Fibroblast of skin of abdomen (primary cell): ENCODE data around the gene NLRP12.
"Not testable (repeated sequence)": the region's sequence is repeated elsewhere in the genome, so short reads cannot be mapped to it uniquely, and the experiment has no call there.

Source experiments
- DNase-seq: peaks from one replicate; pipeline ENCODE4 v3.0.0-alpha.2; 2013

NLRP12 gene

DNA sequence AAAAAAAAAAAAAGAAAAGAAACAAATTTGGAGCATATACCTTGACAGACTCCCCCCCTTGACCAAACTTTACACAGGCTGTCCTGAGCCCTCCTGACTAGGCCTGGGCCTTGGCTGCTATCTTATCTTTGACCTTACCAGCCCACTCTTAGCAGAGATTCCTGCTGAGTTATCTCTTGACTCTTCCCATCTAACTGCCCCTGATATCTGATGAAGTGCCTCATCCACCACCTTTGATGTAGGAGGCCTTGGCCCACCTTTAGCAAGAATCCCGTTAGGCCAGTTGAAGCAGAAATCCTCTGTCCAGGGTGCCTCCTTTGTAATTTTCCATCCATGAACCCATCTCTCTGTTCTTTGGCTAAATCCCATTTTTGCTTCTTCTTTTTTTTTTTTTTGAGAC is 43.6 kb downstream of the NLRP12 start:
- no peak for DNase-seq

DNA sequence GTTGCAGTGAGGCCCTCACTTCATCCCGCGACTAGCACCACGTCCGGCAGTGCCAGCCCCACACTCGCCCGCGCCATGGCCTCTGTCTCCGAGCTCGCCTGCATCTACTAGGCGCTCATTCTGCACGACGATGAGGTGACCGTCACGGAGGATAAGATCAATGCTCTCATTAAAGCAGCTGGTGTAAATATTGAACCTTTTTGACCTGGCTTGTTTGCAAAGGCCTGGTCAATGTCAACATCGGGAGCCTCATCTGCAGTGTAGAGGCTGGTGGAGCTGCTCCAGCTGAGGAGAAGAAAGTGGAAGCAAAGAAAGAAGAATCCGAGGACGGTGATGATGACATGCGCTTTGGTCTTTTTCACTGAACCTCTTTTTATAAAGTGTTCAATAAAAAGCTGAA is 48.6 kb downstream of the NLRP12 start:
- no peak for DNase-seq

DNA sequence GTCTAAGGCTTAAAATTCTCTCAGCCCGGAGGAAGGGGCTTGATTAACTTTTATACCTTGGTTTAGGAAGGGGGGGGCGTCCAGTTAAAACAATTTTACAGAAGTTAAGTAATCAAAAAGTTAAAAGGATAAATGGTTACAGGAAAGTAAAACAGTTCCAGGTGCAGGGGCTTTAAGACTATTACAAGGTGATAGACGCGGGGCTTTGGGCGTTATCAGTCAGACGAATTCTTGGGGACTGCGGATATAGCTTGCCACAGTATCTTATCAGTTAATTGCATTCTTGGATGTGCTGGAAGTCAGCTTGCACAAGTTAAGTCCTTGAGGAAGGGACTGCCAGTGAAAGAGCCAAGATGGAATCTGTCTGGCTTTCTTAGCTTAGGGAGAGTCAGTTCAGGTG is 49.6 kb downstream of the NLRP12 start:
- DNase-seq = not testable (repeated sequence)

- DNase-seq = no peak
These were observed 50.1 kb downstream of the NLRP12 start for GRCh38 chr19:53773999-53774398.

DNA sequence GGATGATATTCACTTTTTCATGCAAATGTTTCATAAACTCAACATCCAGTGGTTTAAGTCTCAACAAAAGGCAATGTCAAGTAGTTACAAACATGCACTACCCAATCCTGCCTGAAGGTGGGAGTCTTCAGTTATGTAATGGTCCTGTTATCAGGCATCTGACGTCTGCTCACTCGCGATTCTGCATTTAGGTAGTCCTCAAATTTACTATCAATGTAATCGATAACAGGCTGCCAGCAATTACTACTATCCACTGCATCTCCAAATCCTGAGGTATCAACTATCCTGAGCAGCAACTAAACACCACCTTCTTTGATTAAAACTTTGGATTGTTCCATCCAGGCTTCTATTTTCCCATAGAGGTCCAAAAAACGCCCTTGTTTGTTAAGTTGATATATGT is 51.2 kb downstream of the NLRP12 start:
- DNase-seq = peak; percentile 23

DNA sequence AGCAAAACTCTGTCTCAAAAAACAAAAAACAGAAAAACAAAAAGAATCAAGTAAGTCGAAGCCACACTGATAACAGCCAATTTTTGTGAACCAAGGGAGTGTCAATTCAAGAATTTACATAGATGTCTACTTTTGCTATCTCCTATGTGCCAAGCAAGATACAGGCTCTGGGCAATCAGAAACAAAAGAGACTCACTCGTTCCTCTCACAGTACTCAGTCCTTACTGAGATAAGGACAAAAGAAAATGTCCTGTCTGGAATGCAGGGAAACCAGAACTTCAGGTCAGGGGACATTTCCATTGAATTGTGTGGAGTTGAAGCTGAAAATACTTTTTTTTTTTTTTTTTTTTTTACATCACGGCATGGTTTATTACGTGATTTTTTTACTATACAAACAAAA is 53.0 kb downstream of the NLRP12 start:
- DNase-seq = no peak

GRCh38 chr19:53769696-53770309 is 54.3 kb downstream of the NLRP12 start:
- DNase-seq = not testable (repeated sequence)

- DNase-seq = no peak
These were observed 55.7 kb downstream of the NLRP12 start for GRCh38 chr19:53768401-53768800.

DNA sequence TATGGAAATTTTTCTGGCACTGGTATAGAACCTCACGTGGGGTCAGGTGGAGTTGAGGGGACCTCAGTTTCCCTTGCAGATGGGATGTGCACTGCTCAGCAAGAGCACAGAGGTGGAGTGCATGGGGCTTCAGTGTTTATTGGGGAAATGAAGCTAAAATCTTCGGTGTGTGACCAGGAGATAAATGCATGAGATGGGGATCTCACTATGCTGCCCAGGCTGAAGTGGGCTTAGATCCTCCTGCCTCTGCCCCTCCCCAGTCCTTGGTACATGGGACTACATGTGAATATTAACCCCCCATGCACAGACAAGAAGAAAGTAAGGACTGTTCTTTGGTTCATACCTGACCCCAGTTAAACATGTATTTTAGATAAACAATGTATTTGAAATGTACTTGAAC is 65.1 kb downstream of the NLRP12 start:
- DNase-seq = not testable (repeated sequence)
